GM10248 (cell line): ENCODE results near the gene ZPR1.

Experiments
- CTCF ChIA-PET: fragments of 300-600 bp; sonication (Branson Sonifier 250); formaldehyde crosslinking; extraction: SDS; loops from one replicate; lab custom pipeline; 2021; ENCODE audit warnings: antibody characterized with exemption; lab: Yijun Ruan, JAX
- POLR2A ChIA-PET: fragments of 350-650 bp; sonication (Branson Sonifier 250); formaldehyde crosslinking; extraction: SDS; loops from one replicate; lab custom pipeline; 2020; ENCODE audit warnings: antibody characterized with exemption; lab: Yijun Ruan, JAX
- DNase-seq: peaks from one replicate; pipeline ENCODE4 v3.0.0; 2012; ENCODE audit errors: extremely low spot score
- TF ChIP-seq, protein P1 (sequence below): IDR thresholded peaks from 2 replicates; pipeline ENCODE4 v1.5.1; 2012; ENCODE audit warnings: mild to moderate bottlenecking, low read depth; ENCODE audit errors: extremely low read depth, missing control alignments, control extremely low read depth

ZPR1 gene

DNA sequence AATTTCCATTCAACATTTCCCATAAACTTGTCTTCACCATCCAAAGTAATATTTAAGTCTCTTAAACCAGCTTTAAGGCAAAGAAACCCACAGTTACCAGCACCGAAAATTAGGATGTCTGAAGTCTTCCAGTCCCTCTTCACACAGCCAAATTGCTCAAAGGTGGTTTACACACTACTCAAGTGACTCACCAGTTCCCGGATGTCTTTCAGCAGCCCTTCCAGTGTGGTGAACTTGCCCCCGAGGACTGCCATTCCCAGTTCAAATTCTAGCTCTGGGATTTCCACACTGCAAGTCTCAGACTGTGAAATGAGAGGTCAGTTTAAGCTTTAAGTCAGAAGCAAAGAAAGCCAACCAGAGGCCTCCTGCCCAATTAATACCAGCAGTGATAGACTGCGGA lies 5.1 kb downstream of the ZPR1 start:
- no peak for DNase-seq
- ChIA-PET CTCF (interaction anchor here (0.6 to 1.7 kb wide), 4 partner anchors 9 to 97 kb away, joined by 3 to 7 read pairs (median 4); partner anchors contain the start of gene APOA5), POLR2A (no interaction called here)
- TF ChIP-seq, protein P1, sequence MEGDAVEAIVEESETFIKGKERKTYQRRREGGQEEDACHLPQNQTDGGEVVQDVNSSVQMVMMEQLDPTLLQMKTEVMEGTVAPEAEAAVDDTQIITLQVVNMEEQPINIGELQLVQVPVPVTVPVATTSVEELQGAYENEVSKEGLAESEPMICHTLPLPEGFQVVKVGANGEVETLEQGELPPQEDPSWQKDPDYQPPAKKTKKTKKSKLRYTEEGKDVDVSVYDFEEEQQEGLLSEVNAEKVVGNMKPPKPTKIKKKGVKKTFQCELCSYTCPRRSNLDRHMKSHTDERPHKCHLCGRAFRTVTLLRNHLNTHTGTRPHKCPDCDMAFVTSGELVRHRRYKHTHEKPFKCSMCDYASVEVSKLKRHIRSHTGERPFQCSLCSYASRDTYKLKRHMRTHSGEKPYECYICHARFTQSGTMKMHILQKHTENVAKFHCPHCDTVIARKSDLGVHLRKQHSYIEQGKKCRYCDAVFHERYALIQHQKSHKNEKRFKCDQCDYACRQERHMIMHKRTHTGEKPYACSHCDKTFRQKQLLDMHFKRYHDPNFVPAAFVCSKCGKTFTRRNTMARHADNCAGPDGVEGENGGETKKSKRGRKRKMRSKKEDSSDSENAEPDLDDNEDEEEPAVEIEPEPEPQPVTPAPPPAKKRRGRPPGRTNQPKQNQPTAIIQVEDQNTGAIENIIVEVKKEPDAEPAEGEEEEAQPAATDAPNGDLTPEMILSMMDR = no peak

- DNase-seq = no peak
- POLR2A ChIA-PET = no interaction called here
- TF ChIP-seq, protein P1 = no peak
- CTCF ChIA-PET = interaction anchor here (1.2 to 3.2 kb wide), 3 partner anchors 9 to 404 kb away, joined by 3 to 16 read pairs (median 4); partner anchors contain the start of genes APOA5 and ZPR1
Measured at GRCh38 chr11:116778556-116778955, 9.3 kb downstream of the ZPR1 start.

DNA sequence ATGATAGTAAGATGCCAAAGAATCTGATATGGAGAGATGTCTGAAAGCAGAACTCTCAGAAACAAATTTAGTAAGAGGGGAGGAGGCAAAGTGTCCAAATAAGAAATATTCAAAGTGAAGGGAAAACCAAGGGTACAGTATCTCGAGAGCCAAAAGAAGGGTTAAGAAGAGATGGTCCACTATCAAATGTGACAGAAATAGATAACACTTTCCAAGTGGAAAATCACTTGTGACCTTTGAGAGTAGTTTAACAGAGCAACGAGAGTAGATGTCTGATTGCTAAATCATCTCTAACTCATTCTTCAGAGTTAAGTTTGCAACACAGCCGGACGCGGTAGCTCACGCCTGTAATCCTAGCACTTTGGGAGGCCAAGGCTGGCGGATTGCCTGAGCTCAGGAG lies 10.8 kb downstream of the ZPR1 start:
- POLR2A ChIA-PET = no interaction called here
- CTCF ChIA-PET = interaction anchor here (1.5 to 3.2 kb wide), 2 partner anchors 10 to 14 kb away, joined by 6 to 16 read pairs; partner anchors contain the start of genes APOA5 and ZPR1
- TF ChIP-seq, protein P1 = no peak
- DNase-seq = no peak

DNA sequence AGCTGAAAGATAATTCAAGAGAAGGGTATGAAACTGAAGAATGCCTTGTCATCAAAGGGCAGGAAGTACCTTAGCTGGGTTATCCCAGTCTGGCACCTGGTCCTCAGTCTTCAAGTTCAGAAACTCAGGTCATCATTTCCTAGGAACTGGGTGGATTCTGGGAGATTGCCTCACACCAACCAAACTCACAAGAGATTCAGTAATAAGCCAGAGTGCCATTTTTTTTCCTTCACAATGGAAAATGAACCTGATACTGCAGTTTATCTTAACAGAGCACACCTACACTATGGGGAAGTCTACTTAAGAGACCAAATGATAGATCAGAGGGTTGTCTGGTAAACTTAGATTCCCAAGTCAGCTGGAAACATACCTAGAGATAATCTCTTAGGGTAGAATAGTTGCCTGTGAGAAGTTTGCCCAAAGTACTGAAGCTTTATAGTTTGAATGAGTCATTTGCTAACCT lies 11.3 kb downstream of the ZPR1 start:
- DNase-seq = no peak

GRCh38 chr11:116775975-116776374 lies 11.8 kb downstream of the ZPR1 start:
- TF ChIP-seq, protein P1 = no peak
- no peak for DNase-seq
- ChIA-PET CTCF (interaction anchor here (1.5 to 3.2 kb wide), 2 partner anchors 11 to 15 kb away, joined by 6 to 16 read pairs; partner anchors contain the start of genes APOA5 and ZPR1), POLR2A (interaction anchor here (0.7 kb wide), 1 partner anchor 322 kb away, joined by 8 read pairs; the partner anchor contains the start of gene SIK3)

More for the DNA sequence above, 11.3 kb downstream of the ZPR1 start:
- TF ChIP-seq, protein P1 = no peak
- CTCF ChIA-PET = interaction anchor here (1.5 to 3.2 kb wide), 2 partner anchors 11 to 14 kb away, joined by 6 to 16 read pairs; partner anchors contain the start of genes APOA5 and ZPR1
- POLR2A ChIA-PET = no interaction called here

- TF ChIP-seq, protein P1 = no peak
- ChIA-PET POLR2A (no interaction called here), CTCF (interaction anchor here (5.1 kb wide), 1 partner anchor 14 kb away, joined by 53 read pairs; the partner anchor contains the start of genes APOA5 and ZPR1)
- no peak for DNase-seq
Measured at GRCh38 chr11:116774661-116775060, 13.2 kb downstream of the ZPR1 start.
